HepG2 (cell line): ENCODE measurements around the gene SEMA5B. TPM values are rescaled to one million over a fixed set of nuclear protein-coding genes. Genes with fewer than 3 reads are reported as not detected.

Experiments
- ARNT2 ChIP-seq: sonication (generic); formaldehyde crosslinking; IDR thresholded peaks from 2 replicates; pipeline ENCODE4 v1.8.0; 2022; ENCODE audit warnings: mild to moderate bottlenecking, low read depth, missing genetic modification reagents, moderate library complexity
- ATF2 ChIP-seq: sonication (generic); formaldehyde crosslinking; IDR thresholded peaks from 2 replicates; pipeline ENCODE4 v1.4.0; 2020; ENCODE audit warnings: missing genetic modification reagents
- CBX5 ChIP-seq: sonication (generic); formaldehyde crosslinking; IDR thresholded peaks from 2 replicates; pipeline ENCODE4 v1.4.0; 2020; ENCODE audit warnings: missing genetic modification reagents, borderline replicate concordance
- CCAR2 ChIP-seq: fragments of 200-400 bp; formaldehyde crosslinking; optimal IDR thresholded peaks from 2 replicates; pipeline ENCODE3; 2018; ENCODE audit warnings: low read depth, mild to moderate bottlenecking, low read length, moderate library complexity
- HINFP ChIP-seq: sonication (generic); formaldehyde crosslinking; IDR thresholded peaks from 2 replicates; pipeline ENCODE4 v1.4.0; 2020; ENCODE audit warnings: low read depth, mild to moderate bottlenecking, missing genetic modification reagents
- KLF12 ChIP-seq: sonication (generic); formaldehyde crosslinking; IDR thresholded peaks from 2 replicates; pipeline ENCODE4 v1.4.0; 2020; ENCODE audit warnings: missing genetic modification reagents, borderline replicate concordance
- KLF9 ChIP-seq: IDR thresholded peaks from 2 replicates; pipeline ENCODE4 v1.6.1; 2016; ENCODE audit warnings: low read depth
- NFATC3 ChIP-seq: sonication (generic); formaldehyde crosslinking; IDR thresholded peaks from 2 replicates; pipeline ENCODE4 v1.5.1; 2020; ENCODE audit warnings: mild to moderate bottlenecking, missing genetic modification reagents
- POLR2A ChIP-seq, 2 experiments: IDR thresholded peaks; 2 replicates each; pipeline ENCODE4 v1.6.1; 2011; ENCODE audit warnings: low read depth in 2 of 2, low read length in 2 of 2, mild to moderate bottlenecking in 1 of 2, moderate library complexity in 1 of 2; ENCODE audit not compliant: insufficient read depth in 1 of 2
- PPARG ChIP-seq: conservative IDR thresholded peaks from 2 replicates; pipeline ENCODE4 v1.6.1; 2016; ENCODE audit warnings: missing biosample characterization, missing genetic modification reagents
- RAD51 ChIP-seq: fragments of 450-650 bp; IDR thresholded peaks from 2 replicates; pipeline ENCODE4 v1.6.1; 2016; ENCODE audit warnings: borderline replicate concordance
- REXO4 ChIP-seq: sonication (generic); formaldehyde crosslinking; IDR thresholded peaks from 2 replicates; pipeline ENCODE4 v1.8.0; 2022; ENCODE audit warnings: missing genetic modification reagents, mild to moderate bottlenecking, borderline replicate concordance
- SMAD9 ChIP-seq: sonication (generic); formaldehyde crosslinking; IDR thresholded peaks from 2 replicates; pipeline ENCODE4 v1.5.1; 2020; ENCODE audit warnings: mild to moderate bottlenecking, missing genetic modification reagents
- TCF12 ChIP-seq, 2 experiments: fragments of 450-650 bp in 1 of 2; sonication (generic) in 1 of 2; formaldehyde crosslinking in 1 of 2; IDR thresholded peaks; 2 replicates each; pipeline versions ENCODE4 v1.6.1 to v1.8.0; 2017 to 2022; ENCODE audit warnings: antibody characterized with exemption in 1 of 2, mild to moderate bottlenecking in 1 of 2, missing genetic modification reagents in 1 of 2, moderate library complexity in 1 of 2
- THAP7 ChIP-seq: sonication (generic); formaldehyde crosslinking; IDR thresholded peaks from 2 replicates; pipeline ENCODE4 v1.8.1; 2023; ENCODE audit warnings: mild to moderate bottlenecking, missing genetic modification reagents
- ZFP36L1 ChIP-seq: sonication (generic); formaldehyde crosslinking; IDR thresholded peaks from 2 replicates; pipeline ENCODE4 v1.8.0; 2022; ENCODE audit warnings: mild to moderate bottlenecking, missing genetic modification reagents, moderate library complexity
- ZNF343 ChIP-seq: sonication (generic); formaldehyde crosslinking; IDR thresholded peaks from 2 replicates; pipeline ENCODE4 v1.4.0; 2020; ENCODE audit warnings: mild to moderate bottlenecking, missing genetic modification reagents
- ZNF703 ChIP-seq: sonication (generic); formaldehyde crosslinking; IDR thresholded peaks from 2 replicates; pipeline ENCODE4 v1.5.1; 2020; ENCODE audit warnings: missing genetic modification reagents, mild to moderate bottlenecking, moderate library complexity, borderline replicate concordance
- ZNF720 ChIP-seq: sonication (generic); formaldehyde crosslinking; IDR thresholded peaks from 2 replicates; pipeline ENCODE4 v1.4.0; 2020; ENCODE audit warnings: missing genetic modification reagents
- polyA plus RNA-seq, 8 experiments: library from polyadenylated mRNA; depleted of rRNA in 3 of 8; stranded (reverse) in 7 of 8; unstranded in 1 of 8; fragments of >200 nt; fragmentation: Illumina TruSeq in 4 of 8; extraction: Trizol in 4 of 8; gene quantifications; 2 replicates each; pipeline versions ENCODE4 v1.2.1 to v1.2.3, GENCODE V29; 2011 to 2016; ENCODE audit warnings: low read depth in 4 of 8, missing spikeins in 1 of 8, mixed read lengths in 1 of 8; ENCODE audit not compliant: insufficient read depth in 1 of 8
- total RNA-seq, 5 experiments: library from RNA; depleted of rRNA; stranded (reverse); fragments of >200 nt; fragmentation: Illumina TruSeq; extraction: Trizol; gene quantifications; 2 replicates each; pipeline ENCODE4 v1.2.3, GENCODE V29; 2016; ENCODE audit warnings: low read depth in 1 of 5
- TF ChIP-seq, protein P1 (sequence below): sonication (generic); formaldehyde crosslinking; IDR thresholded peaks from 2 replicates; pipeline ENCODE4 v1.5.1; 2020; ENCODE audit warnings: missing genetic modification reagents, mild to moderate bottlenecking, borderline replicate concordance
- TF ChIP-seq, protein P2 (sequence below): IDR thresholded peaks from 2 replicates; pipeline ENCODE4 v1.6.1; 2012; ENCODE audit warnings: low read depth, low read length, improper control_type of control experiment

Gene SEMA5B
- total and polyA plus RNA-seq, 2 of the 13 experiments (the other 11 are each of a cell fraction or from before 2014, with no cell fraction given), result not detected

GRCh38 chr3:123066896-123067688 lies 39.5 kb upstream of the SEMA5B start, which contains the start of gene PDIA5 (continued):
- TF ChIP-seq ARNT2 (CRISPR knock-in tag) (peak; percentile 66; the same call in 1 of the 2 replicates), HINFP (peak; percentile 83), PPARG (CRISPR knock-in tag) (peak; percentile 46; the same call in 1 of the 2 replicates), KLF9 (CRISPR knock-in tag) (0 out of 2 replicates have a peak, but pooled peaks have one; percentile 32), ZNF343 (CRISPR knock-in tag) (peak; percentile 90), REXO4 (CRISPR knock-in tag) (no peak), ZNF703 (CRISPR knock-in tag) (no peak; the same call in 1 of the 2 replicates), ZFP36L1 (CRISPR knock-in tag) (0 out of 2 replicates have a peak, but pooled peaks have one; percentile 29), CBX5 (CRISPR knock-in tag) (peak; percentile 68; the same call in 1 of the 2 replicates), ATF2 (CRISPR knock-in tag) (peak; percentile 70; the same call in 1 of the 2 replicates), THAP7 (CRISPR knock-in tag) (0 out of 2 replicates have a peak, but pooled peaks have one; percentile 14), RAD51 (peak; percentile 30; the same call in 1 of the 2 replicates), KLF12 (CRISPR knock-in tag) (no peak; the same call in 1 of the 2 replicates), ZNF720 (CRISPR knock-in tag) (no peak), NFATC3 (CRISPR knock-in tag) (peak; percentile 62; the same call in 1 of the 2 replicates), CCAR2 (no peak), TCF12 (IDR thresholded peaks at IDR 0.05) (no peak), TCF12 (CRISPR knock-in tag; IDR thresholded peaks at IDR 0.05) (no peak), SMAD9 (no peak), POLR2A (IDR thresholded peaks at IDR 0.05; ENCODE audit: insufficient read depth in 1 of 2, low read depth in 2 of 2, low read length in 2 of 2) (peak in 1 of 2 experiments; percentile 83; a peak in 3 of 4 replicates)
- TF ChIP-seq, protein P1, sequence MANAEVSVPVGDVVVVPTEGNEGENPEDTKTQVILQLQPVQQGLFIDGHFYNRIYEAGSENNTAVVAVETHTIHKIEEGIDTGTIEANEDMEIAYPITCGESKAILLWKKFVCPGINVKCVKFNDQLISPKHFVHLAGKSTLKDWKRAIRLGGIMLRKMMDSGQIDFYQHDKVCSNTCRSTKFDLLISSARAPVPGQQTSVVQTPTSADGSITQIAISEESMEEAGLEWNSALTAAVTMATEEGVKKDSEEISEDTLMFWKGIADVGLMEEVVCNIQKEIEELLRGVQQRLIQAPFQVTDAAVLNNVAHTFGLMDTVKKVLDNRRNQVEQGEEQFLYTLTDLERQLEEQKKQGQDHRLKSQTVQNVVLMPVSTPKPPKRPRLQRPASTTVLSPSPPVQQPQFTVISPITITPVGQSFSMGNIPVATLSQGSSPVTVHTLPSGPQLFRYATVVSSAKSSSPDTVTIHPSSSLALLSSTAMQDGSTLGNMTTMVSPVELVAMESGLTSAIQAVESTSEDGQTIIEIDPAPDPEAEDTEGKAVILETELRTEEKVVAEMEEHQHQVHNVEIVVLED (CRISPR knock-in tag), result peak; percentile 86
- TF ChIP-seq, protein P2, sequence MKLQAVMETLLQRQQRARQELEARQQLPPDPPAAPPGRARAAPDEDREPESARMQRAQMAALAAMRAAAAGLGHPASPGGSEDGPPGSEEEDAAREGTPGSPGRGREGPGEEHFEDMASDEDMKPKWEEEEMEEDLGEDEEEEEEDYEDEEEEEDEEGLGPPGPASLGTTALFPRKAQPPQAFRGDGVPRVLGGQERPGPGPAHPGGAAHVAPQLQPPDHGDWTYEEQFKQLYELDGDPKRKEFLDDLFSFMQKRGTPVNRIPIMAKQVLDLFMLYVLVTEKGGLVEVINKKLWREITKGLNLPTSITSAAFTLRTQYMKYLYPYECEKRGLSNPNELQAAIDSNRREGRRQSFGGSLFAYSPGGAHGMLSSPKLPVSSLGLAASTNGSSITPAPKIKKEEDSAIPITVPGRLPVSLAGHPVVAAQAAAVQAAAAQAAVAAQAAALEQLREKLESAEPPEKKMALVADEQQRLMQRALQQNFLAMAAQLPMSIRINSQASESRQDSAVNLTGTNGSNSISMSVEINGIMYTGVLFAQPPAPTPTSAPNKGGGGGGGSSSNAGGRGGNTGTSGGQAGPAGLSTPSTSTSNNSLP, result peak; percentile 24; the same call in 1 of the 2 replicates
